ENCODE data around the gene ATL3. TPM values are rescaled to one million over a fixed set of nuclear protein-coding genes. Genes with fewer than 3 reads are reported as not detected.
"Not testable (repeated sequence)": the region's sequence is repeated elsewhere in the genome, so short reads cannot be mapped to it uniquely, and the experiment has no call there.

Gene ATL3
- total and polyA plus RNA-seq, 2 donors = 17.8 to 18.9 TPM

GRCh38 chr11:63608353-63609345, 62.5 kb downstream of the ATL3 start:
- no peaks in the 10 kb centered on the region for H3K36me3 ChIP-seq (ENCODE audit: control insufficient read depth in 2 of 2, insufficient read depth in 2 of 2, low read length in 1 of 2)
- H3K4me1 ChIP-seq (ENCODE audit: control insufficient read depth in 2 of 2, insufficient read depth in 2 of 2, low read length in 2 of 2) = peaks cover 2 to 4% of the 10 kb centered on the region in 2 donors
- H3K27ac ChIP-seq (ENCODE audit: low read depth in 1 of 2, low read length in 1 of 2) = no peak overlapping the region
- 89% methylated on average over 11 of the region's 11 CpGs for WGBS
- no peak overlapping the region for H3K4me3 ChIP-seq (ENCODE audit: low read length in 2 of 2)
- no peak for DNase-seq (ENCODE audit: low read depth in 6 of 9, low spot score in 9 of 9)
- peaks cover 0 to 41% of the 10 kb centered on the region in 2 donors for H3K27me3 ChIP-seq (ENCODE audit: control insufficient read depth in 2 of 2, insufficient read depth in 1 of 2, low read length in 1 of 2)
- H3K9me3 ChIP-seq (ENCODE audit: control insufficient read depth in 2 of 2, insufficient read depth in 1 of 2, low read length in 1 of 2) = no peaks in the 10 kb centered on the region

- H3K9me3 ChIP-seq (ENCODE audit: control insufficient read depth in 2 of 2, insufficient read depth in 1 of 2, low read length in 1 of 2) = no peaks in the 10 kb centered on the region
- no peaks in the 10 kb centered on the region for H3K36me3 ChIP-seq (ENCODE audit: control insufficient read depth in 2 of 2, insufficient read depth in 2 of 2, low read length in 1 of 2)
- WGBS = 93% methylated on average over 3 of the region's 3 CpGs
- DNase-seq (ENCODE audit: low read depth in 6 of 9, low spot score in 9 of 9) = no peak
- no peaks in the 10 kb centered on the region for H3K4me1 ChIP-seq (ENCODE audit: control insufficient read depth in 2 of 2, insufficient read depth in 2 of 2, low read length in 2 of 2)
- no peak overlapping the region for H3K4me3 ChIP-seq (ENCODE audit: low read length in 2 of 2)
- H3K27me3 ChIP-seq (ENCODE audit: control insufficient read depth in 2 of 2, insufficient read depth in 1 of 2, low read length in 1 of 2) = no peaks in the 10 kb centered on the region
- H3K27ac ChIP-seq (ENCODE audit: low read depth in 1 of 2, low read length in 1 of 2) = no peak overlapping the region
These were observed 68.0 kb downstream of the ATL3 start for GRCh38 chr11:63603180-63603518.

GRCh38 chr11:63602290-63603179, 68.6 kb downstream of the ATL3 start:
- H3K27ac ChIP-seq (ENCODE audit: low read depth in 1 of 2, low read length in 1 of 2); H3K9me3 ChIP-seq (ENCODE audit: control insufficient read depth in 2 of 2, insufficient read depth in 1 of 2, low read length in 1 of 2); H3K4me1 ChIP-seq (ENCODE audit: control insufficient read depth in 2 of 2, insufficient read depth in 2 of 2, low read length in 2 of 2); H3K4me3 ChIP-seq (ENCODE audit: low read length in 2 of 2); DNase-seq (ENCODE audit: low read depth in 6 of 9, low spot score in 9 of 9); H3K27me3 ChIP-seq (ENCODE audit: control insufficient read depth in 2 of 2, insufficient read depth in 1 of 2, low read length in 1 of 2); H3K36me3 ChIP-seq (ENCODE audit: control insufficient read depth in 2 of 2, insufficient read depth in 2 of 2, low read length in 1 of 2): not testable (repeated sequence)
- WGBS = 95% methylated on average over 11 of the region's 11 CpGs

- Histone ChIP-seq H3K9me3 (ENCODE audit: control insufficient read depth in 2 of 2, insufficient read depth in 1 of 2, low read length in 1 of 2) (no peaks in the 10 kb centered on the region), H3K27ac (ENCODE audit: low read depth in 1 of 2, low read length in 1 of 2) (no peak overlapping the region), H3K27me3 (ENCODE audit: control insufficient read depth in 2 of 2, insufficient read depth in 1 of 2, low read length in 1 of 2) (no peaks in the 10 kb centered on the region), H3K4me3 (ENCODE audit: low read length in 2 of 2) (no peak overlapping the region), H3K36me3 (ENCODE audit: control insufficient read depth in 2 of 2, insufficient read depth in 2 of 2, low read length in 1 of 2) (no peaks in the 10 kb centered on the region), H3K4me1 (ENCODE audit: control insufficient read depth in 2 of 2, insufficient read depth in 2 of 2, low read length in 2 of 2) (no peaks in the 10 kb centered on the region)
- no peak for DNase-seq (ENCODE audit: low read depth in 6 of 9, low spot score in 9 of 9)
- 98% methylated on average over 7 of the region's 7 CpGs for WGBS
These were observed 71.7 kb downstream of the ATL3 start for GRCh38 chr11:63599211-63600122.

- no peaks in the 10 kb centered on the region for H3K27me3 ChIP-seq (ENCODE audit: control insufficient read depth in 2 of 2, insufficient read depth in 1 of 2, low read length in 1 of 2)
- DNase-seq (ENCODE audit: low read depth in 6 of 9, low spot score in 9 of 9) = no peak
- H3K4me1 ChIP-seq (ENCODE audit: control insufficient read depth in 2 of 2, insufficient read depth in 2 of 2, low read length in 2 of 2) = no peaks in the 10 kb centered on the region
- H3K4me3 ChIP-seq (ENCODE audit: low read length in 2 of 2) = no peak overlapping the region
- 82% methylated on average over 4 of the region's 4 CpGs for WGBS
- H3K27ac ChIP-seq (ENCODE audit: low read depth in 1 of 2, low read length in 1 of 2) = no peak overlapping the region
- H3K36me3 ChIP-seq (ENCODE audit: control insufficient read depth in 2 of 2, insufficient read depth in 2 of 2, low read length in 1 of 2) = no peaks in the 10 kb centered on the region
- no peaks in the 10 kb centered on the region for H3K9me3 ChIP-seq (ENCODE audit: control insufficient read depth in 2 of 2, insufficient read depth in 1 of 2, low read length in 1 of 2)
These were observed 72.6 kb downstream of the ATL3 start for GRCh38 chr11:63598556-63598955.

GRCh38 chr11:63595296-63595695, 75.9 kb downstream of the ATL3 start:
- Histone ChIP-seq H3K4me1 (ENCODE audit: control insufficient read depth in 2 of 2, insufficient read depth in 2 of 2, low read length in 2 of 2) (no peaks in the 10 kb centered on the region), H3K27ac (ENCODE audit: low read depth in 1 of 2, low read length in 1 of 2) (no peak overlapping the region), H3K27me3 (ENCODE audit: control insufficient read depth in 2 of 2, insufficient read depth in 1 of 2, low read length in 1 of 2) (no peaks in the 10 kb centered on the region), H3K36me3 (ENCODE audit: control insufficient read depth in 2 of 2, insufficient read depth in 2 of 2, low read length in 1 of 2) (no peaks in the 10 kb centered on the region), H3K9me3 (ENCODE audit: control insufficient read depth in 2 of 2, insufficient read depth in 1 of 2, low read length in 1 of 2) (no peaks in the 10 kb centered on the region), H3K4me3 (ENCODE audit: low read length in 2 of 2) (no peak overlapping the region)
- DNase-seq (ENCODE audit: low read depth in 6 of 9, low spot score in 9 of 9) = no peak
- WGBS = 98% methylated on average over 4 of the region's 4 CpGs

GRCh38 chr11:63592975-63593395, 78.2 kb downstream of the ATL3 start:
- 92% methylated on average over 4 of the region's 4 CpGs for WGBS
- H3K36me3 ChIP-seq (ENCODE audit: control insufficient read depth in 2 of 2, insufficient read depth in 2 of 2, low read length in 1 of 2) = no peaks in the 10 kb centered on the region
- no peaks in the 10 kb centered on the region for H3K4me1 ChIP-seq (ENCODE audit: control insufficient read depth in 2 of 2, insufficient read depth in 2 of 2, low read length in 2 of 2)

GRCh38 chr11:63590024-63590788, 81.0 kb downstream of the ATL3 start:
- no peaks in the 10 kb centered on the region for H3K4me1 ChIP-seq (ENCODE audit: control insufficient read depth in 2 of 2, insufficient read depth in 2 of 2, low read length in 2 of 2)
- no peaks in the 10 kb centered on the region for H3K36me3 ChIP-seq (ENCODE audit: control insufficient read depth in 2 of 2, insufficient read depth in 2 of 2, low read length in 1 of 2)
- no peak overlapping the region for H3K4me3 ChIP-seq (ENCODE audit: low read length in 2 of 2)
- H3K27ac ChIP-seq (ENCODE audit: low read depth in 1 of 2, low read length in 1 of 2) = no peak overlapping the region
- no peaks in the 10 kb centered on the region for H3K27me3 ChIP-seq (ENCODE audit: control insufficient read depth in 2 of 2, insufficient read depth in 1 of 2, low read length in 1 of 2)
- H3K9me3 ChIP-seq (ENCODE audit: control insufficient read depth in 2 of 2, insufficient read depth in 1 of 2, low read length in 1 of 2) = no peaks in the 10 kb centered on the region
- 97% methylated on average over 18 of the region's 18 CpGs for WGBS
- no peak for DNase-seq (ENCODE audit: low read depth in 6 of 9, low spot score in 9 of 9)

More at GRCh38 chr11:63592975-63593395, 78.2 kb downstream of the ATL3 start:
- no peaks in the 10 kb centered on the region for H3K9me3 ChIP-seq (ENCODE audit: control insufficient read depth in 2 of 2, insufficient read depth in 1 of 2, low read length in 1 of 2)
- H3K4me3 ChIP-seq (ENCODE audit: low read length in 2 of 2) = no peak overlapping the region
- no peak overlapping the region for H3K27ac ChIP-seq (ENCODE audit: low read depth in 1 of 2, low read length in 1 of 2)
- H3K27me3 ChIP-seq (ENCODE audit: control insufficient read depth in 2 of 2, insufficient read depth in 1 of 2, low read length in 1 of 2) = no peaks in the 10 kb centered on the region
- peak in 1 of 9 donors; percentile 15 for DNase-seq (ENCODE audit: low read depth in 6 of 9, low spot score in 9 of 9)
